Measurements from ENCODE around the gene FYCO1.

FYCO1 gene

DNA sequence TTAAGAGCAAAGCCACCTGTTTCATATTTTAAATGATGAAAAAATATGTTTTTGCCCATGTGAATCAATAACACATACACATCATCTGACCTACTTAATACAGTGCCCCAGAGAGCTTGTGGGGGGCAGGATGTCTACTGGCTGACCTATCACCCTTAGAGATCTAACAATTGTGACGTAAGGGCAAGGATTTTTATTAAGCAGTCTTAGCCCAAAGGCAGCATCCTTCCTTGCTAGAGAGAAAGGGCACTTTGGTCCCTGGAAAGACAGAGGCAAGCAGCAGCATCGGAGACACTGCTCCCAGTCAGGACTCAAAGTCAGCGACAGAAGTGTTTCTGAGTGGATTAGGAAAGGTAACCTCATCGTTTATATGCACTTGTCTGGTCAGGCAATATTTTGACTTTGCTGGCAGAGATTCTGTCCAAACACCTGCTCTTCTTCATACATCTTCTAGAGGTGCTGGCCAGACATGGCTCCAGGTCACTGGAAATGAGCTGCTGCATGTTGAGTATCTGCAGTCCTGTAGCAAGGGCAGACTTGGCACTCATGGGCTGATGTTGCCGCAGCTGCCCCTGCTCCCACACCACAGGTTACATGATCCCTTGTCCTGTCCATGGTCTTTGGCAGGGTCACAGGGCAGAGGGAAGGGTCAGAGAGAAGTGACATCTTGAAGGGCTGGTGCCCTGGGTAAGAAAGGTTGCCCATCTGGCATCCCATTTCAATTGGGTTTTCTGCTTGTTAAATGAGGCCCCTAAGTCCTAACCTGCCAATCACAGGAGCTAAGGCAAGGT lies 50.6 kb downstream of the FYCO1 start:
- DNase-seq (ENCODE audit: low read depth in 1 of 2, low spot score in 1 of 2) = no peak

DNA sequence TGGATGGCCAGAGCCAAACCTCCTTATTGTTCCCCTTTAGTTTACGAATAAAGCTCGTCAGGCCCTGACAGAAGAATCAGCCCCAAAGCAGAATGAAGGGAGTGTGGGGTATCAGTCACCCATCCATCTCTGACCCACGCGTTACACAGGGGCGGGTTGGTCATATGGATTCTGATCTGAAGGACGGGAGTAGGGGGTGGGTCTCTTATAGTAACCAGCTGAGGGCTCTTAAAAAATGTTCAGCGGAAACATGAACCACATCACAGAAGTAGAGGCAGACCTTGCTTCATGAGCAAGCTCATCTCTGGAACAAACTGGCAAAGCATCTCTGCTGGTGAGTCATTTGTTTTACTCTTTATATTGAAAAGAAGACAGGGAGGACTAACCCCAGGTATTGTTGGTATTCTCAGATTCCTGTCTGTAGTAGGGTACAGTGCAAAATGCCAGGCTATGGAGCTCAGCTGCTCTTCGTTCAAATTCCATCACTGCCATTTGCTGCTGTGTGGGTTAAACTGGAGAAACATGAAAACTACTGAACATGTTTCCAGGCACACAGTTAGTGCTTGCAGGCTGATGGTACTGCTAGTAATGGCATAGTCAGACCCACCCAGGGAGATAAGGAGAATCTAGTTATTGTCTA lies 52.3 kb downstream of the FYCO1 start, which contains the start of gene CXCR6:
Gene CXCR6 (plus strand): TSS at position 258 of the 640 bp plus-strand sequence. CDS start 3,018 bp downstream, outside the sequence.
- DNase-seq (ENCODE audit: low read depth in 1 of 2, low spot score in 1 of 2) = peak in 1 of 2 donors; percentile 63

DNA sequence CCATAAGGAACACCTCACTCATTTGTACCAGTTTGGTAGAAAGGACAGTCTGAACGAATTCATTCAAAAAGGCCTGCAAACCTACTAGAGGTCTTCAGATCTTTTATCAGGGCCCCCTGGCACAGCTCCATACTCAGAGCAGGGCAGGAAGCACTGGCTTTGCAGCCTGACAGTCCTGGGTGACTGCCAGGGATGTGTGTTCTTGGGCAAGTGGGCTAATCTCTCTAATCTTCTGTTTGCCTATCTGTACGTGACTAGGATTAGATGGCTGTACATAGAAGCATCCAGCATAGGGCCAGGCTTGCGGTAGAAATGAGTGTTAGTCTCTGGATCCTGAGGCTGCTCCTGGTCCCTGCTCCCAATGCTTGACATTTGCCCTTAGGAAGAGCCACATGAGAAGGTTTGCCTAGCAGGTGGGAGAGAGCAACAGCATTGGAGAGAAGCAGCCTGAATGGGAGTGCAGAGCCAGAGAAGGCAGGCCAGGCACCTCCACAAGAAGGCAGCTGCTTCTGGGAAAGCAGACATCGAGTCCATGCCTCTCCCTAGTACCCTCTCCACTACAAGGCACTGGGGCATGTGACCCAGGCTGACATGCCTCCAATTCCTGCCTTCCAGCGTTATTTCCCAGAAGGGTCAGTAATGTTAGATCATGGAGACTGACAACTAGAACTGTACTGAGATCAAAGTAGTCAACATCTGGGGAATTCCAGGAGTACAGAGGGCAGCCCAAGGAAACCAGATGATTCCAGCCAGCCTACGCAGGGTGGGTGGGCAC lies 53.4 kb downstream of the FYCO1 start:
- DNase-seq (ENCODE audit: low read depth in 1 of 2, low spot score in 1 of 2) = no peak

DNA sequence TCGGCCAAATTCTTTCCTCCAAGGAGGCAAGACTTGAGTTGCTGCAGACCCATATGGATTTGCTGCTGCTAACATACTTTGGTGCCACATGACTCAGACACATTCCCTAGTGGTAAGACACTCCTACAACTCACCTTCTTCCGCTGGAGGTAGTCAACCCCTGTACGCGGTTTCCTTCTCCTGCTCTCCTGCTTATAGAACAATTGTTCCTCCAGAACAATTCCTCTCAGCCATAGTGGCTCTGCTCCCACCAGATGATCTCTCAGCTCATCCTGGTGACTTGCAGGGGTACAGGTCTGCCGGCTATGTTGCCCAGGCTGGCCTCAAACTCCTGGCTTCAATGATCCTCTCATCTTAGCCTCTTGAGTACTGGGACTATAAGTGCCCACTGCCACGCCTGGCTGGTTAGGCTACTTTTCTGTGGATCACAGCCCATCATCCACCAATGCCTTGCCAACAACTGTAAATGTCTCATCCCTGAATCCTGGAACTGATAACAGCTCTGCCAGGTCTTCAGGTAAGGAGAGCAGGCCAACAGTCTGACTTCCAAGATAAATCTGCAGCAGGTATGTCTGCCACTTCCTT lies 54.8 kb downstream of the FYCO1 start:
- no peak for DNase-seq (ENCODE audit: low read depth in 1 of 2, low spot score in 1 of 2)

DNA sequence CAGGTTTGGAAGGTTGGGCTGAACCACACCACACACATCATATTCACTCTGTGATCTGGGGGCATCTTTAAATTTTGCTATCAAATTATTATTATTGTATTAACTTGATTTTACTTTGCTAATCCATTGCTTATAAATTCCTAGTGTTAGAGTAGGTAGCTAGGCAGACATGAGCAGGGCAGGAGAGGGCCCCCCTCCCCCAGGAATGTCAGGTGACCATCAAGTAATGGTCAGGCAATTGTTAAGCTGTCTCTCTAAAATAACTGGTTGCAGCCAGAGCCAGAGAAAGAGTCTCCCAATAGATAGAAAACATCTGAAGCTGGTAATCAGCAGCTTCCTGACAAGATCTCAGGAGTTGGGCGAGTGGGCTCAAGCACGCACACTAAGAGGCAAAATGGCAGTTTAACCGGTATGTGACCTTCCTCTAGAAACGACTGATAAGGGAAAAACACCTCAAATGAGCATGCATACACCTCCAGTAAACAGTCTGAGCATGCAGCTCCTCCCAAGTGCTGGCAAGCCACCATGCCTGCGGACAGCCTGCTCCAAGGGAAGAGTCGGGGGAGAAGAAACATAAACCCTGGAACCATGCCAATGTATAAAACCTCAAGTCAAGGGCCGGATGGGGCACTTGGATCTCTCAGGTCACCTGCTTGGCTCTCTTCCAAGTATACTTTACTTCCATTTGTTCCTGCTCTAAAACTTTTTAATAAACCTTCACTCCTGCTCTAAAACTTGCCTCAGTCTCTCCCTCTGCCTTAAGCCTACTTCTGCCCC lies 55.4 kb downstream of the FYCO1 start:
- DNase-seq (ENCODE audit: low read depth in 1 of 2, low spot score in 1 of 2) = no peak

DNA sequence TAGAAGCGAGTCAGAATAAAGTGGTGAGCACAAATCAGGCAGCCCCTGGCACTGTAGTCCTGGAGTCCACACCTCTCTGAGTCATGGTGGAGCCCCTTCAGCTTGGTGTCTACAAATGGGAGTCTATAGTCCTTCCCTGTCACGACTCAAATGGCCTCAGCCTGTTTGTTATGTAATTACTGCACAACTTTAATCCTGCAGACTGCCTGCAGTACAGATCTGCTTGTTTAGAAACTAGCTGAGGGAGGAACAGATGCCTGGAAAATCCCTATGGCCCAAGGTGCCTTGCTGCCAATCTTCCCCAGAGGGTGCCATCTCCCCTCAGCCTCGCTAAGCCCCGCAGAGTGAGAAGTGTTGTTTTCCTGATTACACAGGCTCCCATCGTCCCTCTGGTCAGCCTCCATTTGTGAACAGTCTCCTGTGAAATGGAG lies 56.3 kb downstream of the FYCO1 start:
- no peak for DNase-seq (ENCODE audit: low read depth in 1 of 2, low spot score in 1 of 2)

DNA sequence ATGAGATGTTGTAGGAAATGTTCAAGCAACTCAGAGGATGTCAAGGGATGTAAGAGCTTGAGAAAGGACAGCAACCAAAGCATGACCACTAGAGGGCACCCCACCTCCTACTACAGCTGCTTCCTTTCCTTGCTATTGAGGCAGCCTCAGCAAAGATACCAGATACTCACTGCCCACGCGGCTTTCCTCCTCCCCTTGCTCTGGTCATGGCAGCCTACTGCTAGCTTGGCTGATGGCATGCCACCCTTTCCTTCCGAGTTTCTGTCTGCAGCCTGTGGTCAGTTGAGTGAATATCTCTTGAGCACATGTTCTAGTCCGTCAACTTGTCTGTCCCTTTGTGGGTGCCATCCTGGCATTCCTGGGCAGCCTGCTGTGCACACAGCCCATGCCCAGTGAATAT lies 56.8 kb downstream of the FYCO1 start:
- DNase-seq (ENCODE audit: low read depth in 1 of 2, low spot score in 1 of 2) = peak; percentile 65 to 85

DNA sequence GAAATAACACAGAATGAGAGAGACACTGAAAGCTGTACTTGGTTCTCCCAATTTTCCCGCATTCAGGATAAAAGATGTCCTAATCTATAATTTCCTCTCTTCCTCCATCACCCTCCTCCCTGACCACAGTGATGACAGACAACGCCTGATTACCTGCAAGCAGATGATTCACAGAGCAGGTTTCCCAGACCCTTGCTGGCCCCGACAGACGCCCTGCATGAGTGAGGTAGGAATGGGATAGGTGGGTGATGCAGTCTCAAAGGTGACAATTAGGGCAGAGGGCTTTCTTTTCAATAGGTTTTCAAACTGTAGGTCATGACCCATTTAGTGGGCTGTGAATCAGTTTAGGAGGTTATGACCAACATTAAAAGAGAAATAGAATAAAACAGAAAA lies 57.6 kb downstream of the FYCO1 start:
- no peak for DNase-seq (ENCODE audit: low read depth in 1 of 2, low spot score in 1 of 2)

DNA sequence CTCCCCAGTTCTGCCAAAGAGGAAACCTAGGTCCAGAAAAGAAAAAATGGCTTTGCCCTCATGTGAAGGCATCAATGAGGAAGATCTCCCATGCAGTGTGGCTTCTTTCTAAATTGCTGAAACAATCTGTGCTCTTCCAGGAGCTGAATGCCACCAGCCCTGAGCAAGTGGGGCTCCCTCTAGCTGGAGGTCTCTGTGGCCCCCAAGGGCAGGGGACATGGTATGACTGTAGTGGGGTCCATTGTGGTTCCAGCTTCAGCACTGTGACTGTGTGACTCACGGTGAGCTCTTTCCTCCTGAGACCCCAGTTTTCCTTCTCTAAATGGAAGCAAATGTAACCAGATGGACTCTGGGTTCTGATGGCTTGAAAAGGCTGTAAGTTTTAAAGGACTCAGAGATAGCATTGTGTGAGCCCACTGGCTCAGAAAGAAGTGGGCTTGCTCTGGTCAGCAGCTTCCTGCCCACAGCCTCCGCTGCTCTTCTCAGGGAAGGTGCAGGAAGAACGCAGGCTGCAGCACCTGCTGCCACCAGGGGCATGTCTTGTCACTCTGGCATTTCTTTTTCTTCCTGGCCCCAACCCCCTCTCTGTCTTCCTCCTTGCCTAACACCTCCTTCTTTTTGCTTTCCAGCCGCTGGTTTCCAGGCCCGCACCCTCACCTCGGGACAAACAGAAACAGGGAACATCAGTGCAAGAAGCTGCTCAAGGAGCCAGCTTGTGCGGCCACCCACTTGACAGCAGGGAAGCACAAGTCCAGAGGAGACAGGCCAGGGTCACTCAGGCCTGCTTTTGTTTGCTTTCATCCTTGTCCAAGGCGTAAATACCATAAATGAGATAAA lies 58.2 kb downstream of the FYCO1 start:
- no peak for DNase-seq (ENCODE audit: low read depth in 1 of 2, low spot score in 1 of 2)

DNA sequence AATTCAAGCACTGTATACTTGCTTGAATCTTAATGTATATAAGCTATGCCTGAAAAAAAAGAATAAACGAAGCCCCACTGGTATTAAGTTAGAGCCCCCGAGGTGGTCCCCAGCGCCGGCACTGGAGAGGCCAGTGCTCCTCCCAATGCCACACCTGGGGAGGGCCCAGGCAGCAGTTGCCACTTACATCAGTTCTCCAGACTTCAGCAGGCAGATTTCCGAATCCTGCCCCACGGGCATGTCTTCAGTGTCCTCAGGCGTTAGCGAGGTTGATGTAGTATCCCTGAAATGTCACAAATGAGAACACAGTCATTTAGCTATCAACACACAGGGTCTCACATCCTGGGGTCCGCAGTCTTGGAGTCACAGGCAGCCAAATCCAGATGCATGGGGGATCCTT lies 59.4 kb downstream of the FYCO1 start:
- DNase-seq (ENCODE audit: low read depth in 1 of 2, low spot score in 1 of 2) = no peak

DNA sequence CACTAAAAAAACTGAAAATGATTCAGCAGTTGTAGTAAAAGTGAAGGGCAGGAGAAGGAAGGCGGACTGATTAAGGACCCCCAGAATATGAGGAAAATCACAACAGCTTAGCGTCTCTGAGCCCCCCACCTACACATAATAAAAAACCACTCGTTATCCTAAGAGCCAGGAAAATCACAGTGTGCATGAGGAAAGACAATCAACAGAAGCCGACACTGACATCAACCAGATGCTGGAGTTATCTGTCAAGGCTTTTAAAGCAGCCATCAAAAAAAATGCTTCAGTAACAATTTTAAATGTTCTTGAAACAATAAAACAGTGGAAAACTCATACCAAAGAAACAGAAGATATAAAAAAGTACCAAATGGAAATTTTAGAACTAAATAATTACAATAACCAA lies 62.0 kb downstream of the FYCO1 start:
- DNase-seq (ENCODE audit: low read depth in 1 of 2, low spot score in 1 of 2) = no peak

DNA sequence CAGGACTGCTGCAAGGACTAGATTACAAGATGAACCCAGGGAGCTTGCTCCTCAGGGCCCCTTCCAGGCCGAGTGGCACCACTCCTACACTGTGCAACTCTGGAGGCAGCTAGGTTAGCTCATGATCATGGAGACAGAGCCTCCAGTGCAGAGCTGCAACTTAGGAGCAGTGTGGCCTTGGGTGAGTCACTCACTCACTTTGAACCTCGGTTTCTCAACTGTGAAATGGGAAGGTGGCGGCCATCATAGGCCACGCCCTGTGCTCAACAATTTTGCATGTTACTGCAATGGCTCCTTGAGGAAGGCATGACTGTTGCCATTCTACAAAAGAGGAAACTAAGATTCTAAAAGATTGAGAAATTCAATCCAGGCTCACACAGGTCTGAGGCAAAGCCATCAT lies 63.5 kb downstream of the FYCO1 start:
- no peak for DNase-seq (ENCODE audit: low read depth in 1 of 2, low spot score in 1 of 2)

DNA sequence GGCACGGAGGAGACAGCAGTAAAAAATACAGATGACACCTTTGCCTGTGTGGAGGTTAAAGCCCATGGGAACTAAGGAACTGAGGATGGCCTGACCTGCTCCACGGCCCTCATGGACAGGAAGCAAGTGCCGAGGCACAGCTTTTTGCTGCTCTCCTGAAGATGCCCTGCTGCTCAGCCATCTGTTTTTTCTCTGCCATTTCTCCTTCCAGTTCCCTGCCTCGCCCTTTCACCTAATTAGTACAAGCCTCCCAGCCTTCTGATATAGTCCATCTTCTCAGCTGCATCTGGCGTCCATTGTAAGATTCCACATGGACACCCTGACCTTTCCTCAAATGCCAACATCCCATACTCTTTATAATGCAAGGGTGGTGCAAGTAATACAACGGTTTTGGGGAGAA lies 64.1 kb downstream of the FYCO1 start:
- DNase-seq (ENCODE audit: low read depth in 1 of 2, low spot score in 1 of 2) = no peak

DNA sequence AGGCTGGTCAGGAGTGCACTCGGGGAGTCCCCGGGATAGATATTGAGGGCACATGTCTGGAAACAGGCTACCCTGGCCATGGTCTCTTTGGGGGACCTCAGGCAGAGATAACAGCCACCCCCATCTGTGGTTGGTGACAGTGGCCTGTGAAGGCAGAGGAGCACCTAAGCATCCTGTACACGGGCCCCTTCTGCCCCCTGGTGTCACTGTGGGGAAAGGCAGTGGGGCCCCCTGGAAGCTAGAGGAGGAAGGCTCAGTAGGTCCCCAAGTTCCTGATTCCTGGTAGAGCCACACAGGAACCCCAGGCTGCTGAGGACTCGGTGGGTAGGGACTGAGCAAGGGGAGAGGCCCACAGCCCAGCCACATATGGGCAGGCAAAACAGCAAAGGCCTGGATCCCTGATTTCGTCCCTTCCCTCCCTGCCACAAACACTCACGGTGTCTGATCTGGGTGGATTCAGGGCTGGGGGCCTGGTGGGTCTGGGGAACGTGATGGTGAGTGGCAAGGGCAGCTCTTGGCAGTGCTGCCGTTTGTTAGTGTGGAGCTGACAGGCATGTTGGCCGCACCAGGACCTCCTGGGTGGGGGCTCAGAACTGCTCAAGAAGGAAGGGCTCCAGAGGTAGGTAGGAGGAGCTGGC lies 66.5 kb downstream of the FYCO1 start:
- DNase-seq (ENCODE audit: low read depth in 1 of 2, low spot score in 1 of 2) = peak; percentile 44 to 63

DNA sequence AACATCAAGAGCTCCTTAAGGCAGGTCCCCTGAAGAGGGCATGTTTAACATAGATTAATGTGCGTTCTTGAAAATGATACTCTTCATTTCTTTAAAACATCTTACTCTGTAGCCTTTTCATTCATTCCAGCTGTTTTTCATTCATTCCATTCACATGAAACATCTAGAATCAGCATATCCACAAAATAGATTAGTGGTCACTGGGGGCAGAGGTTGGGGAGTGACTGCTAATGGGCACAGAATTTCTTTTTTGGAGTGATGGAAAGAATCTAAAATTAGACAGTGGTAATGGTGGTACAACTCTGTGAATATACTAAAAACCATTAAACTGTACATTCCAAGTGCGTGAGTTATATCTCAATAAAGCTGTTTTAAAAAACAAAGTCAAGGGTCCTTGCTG lies 67.7 kb downstream of the FYCO1 start:
- DNase-seq (ENCODE audit: low read depth in 1 of 2, low spot score in 1 of 2) = no peak

DNA sequence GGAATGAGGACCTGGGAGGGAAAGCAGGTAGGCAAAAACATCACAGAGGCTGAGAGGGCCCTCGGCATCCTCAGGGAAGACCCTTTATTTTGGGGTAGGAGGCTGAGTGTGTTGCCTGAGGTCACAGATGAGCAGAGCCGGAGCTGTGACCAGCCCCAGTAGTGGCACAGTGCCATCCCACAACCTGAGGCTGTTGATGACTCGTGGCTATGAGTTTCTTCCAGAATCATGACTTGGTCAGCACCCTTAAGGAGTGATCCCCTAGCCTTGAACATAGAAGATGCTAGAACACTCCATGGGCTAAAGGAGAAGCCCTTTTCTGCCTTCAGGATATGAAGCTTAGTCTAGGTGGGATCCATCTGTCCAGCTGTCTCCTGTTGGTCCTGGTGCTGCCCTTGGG lies 71.9 kb downstream of the FYCO1 start:
- DNase-seq (ENCODE audit: low read depth in 1 of 2, low spot score in 1 of 2) = no peak

DNA sequence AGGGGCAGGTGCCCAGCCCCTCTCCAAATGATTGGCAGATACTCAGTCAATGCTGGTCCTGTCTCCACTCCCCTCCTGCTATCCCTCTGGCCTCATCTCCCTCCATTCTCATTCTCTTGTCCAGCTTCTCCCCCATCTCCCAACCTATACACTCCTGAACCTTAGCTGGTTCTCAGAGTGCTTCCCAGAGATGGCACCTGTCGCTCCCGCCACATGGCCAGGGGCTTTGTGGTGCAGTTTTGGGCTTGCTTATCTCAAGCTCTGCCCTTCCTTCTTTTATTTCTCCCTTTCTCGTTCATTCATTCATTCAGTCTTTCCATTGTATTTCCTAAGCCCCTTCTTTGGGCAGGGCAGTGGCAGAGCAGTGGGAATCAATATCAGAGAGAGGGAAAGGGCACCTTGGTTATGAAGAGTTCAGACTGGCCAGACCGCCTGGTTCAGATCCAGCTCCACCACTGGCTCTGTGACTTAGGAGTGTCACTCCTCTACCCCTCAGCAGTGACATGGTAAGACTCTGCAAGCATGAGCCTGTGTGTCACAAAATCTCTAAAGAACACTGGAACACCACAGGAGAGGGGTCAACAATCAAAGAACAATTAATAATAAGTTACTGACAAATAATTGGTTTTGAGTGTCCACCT lies 72.6 kb downstream of the FYCO1 start:
- no peak for DNase-seq (ENCODE audit: low read depth in 1 of 2, low spot score in 1 of 2)

DNA sequence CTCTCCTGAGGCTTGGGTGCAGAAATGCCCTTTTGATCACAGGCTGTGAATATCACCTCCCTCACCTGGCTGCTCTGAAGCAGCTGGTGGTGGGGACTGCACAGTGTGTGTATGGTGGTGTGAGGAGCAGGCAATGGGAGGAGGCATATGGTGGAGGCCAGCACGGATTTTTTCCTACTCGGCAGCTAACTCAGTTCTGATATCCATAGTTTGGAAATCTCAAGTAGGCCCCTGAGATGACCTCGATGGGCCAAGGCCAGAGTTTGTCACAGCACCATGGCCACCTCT lies 73.6 kb downstream of the FYCO1 start:
- no peak for DNase-seq (ENCODE audit: low read depth in 1 of 2, low spot score in 1 of 2)
